Measurements from ENCODE around the gene COG5.

GRCh38 chr7:107370816-107371215, 192.9 kb downstream of the COG5 start:
- no peak for TF ChIP-seq CTCF (IDR thresholded peaks at IDR 0.05)
- TF ChIP-seq POLR2A (IDR thresholded peaks at IDR 0.05) = no peak

All from adrenal gland (tissue), 5 donors.